Ascending aorta (tissue), 2 donors: ENCODE measurements around the gene ZMYM5. TPM values are rescaled to one million over a fixed set of nuclear protein-coding genes. Genes with fewer than 3 reads are reported as not detected.
"Not testable (repeated sequence)": the region's sequence is repeated elsewhere in the genome, so short reads cannot be mapped to it uniquely, and the experiment has no call there.

ENCODE experiments used
- DNase-seq, 2 donors: peaks; one replicate each; pipeline ENCODE4 v3.0.0-alpha.2; 2019; ENCODE audit warnings: low spot score in 2 of 2
- H3K27ac ChIP-seq, 2 donors: fragments of 200-600 bp; sonication (generic); one replicate each; pipeline ENCODE4 v1.5.1; 2016 to 2017; ENCODE audit warnings: mild to moderate bottlenecking in 1 of 2
- H3K27me3 ChIP-seq: fragments of 200-600 bp; sonication (generic); one replicate; pipeline ENCODE4 v1.5.1; 2017
- H3K36me3 ChIP-seq, 2 donors: fragments of 200-600 bp; sonication (generic); one replicate each; pipeline ENCODE4 v1.5.1; 2016
- H3K4me1 ChIP-seq, 2 donors: fragments of 200-600 bp; sonication (generic); one replicate each; pipeline ENCODE4 v1.5.1; 2016 to 2017; ENCODE audit warnings: mild to moderate bottlenecking in 1 of 2
- H3K4me3 ChIP-seq, 2 donors: fragments of 200-600 bp; sonication (generic); one replicate each; pipeline ENCODE4 v1.5.1; 2016 to 2017; ENCODE audit warnings: mild to moderate bottlenecking in 1 of 2
- H3K9me3 ChIP-seq, 2 donors: fragments of 200-600 bp; sonication (generic); one replicate each; pipeline ENCODE4 v1.5.1; 2016
- intact Hi-C: fragments of 100-400 bp; cut with DNase I; formaldehyde crosslinking; loops from one replicate; pipeline ENCODE4 v1.15.1; 2023
- total RNA-seq: library from RNA; depleted of rRNA; stranded (reverse); fragments of >200 nt; gene quantifications from one replicate; pipeline ENCODE4 v1.1.0, GENCODE V29; 2016
- TF ChIP-seq, protein P1 (sequence below), 3 experiments: fragments of 200-600 bp in 2 of 3; fragments of 450-650 bp in 1 of 3; sonication (generic) in 2 of 3; IDR thresholded peaks; one replicate each; pipeline ENCODE4 v1.5.1; 2016 to 2019; ENCODE audit warnings: antibody characterized with exemption in 3 of 3, mild to moderate bottlenecking in 1 of 3, moderate library complexity in 1 of 3

The ZMYM5 gene
- total RNA-seq, 1 donor from 2014 or later, result 14.2 TPM

DNA sequence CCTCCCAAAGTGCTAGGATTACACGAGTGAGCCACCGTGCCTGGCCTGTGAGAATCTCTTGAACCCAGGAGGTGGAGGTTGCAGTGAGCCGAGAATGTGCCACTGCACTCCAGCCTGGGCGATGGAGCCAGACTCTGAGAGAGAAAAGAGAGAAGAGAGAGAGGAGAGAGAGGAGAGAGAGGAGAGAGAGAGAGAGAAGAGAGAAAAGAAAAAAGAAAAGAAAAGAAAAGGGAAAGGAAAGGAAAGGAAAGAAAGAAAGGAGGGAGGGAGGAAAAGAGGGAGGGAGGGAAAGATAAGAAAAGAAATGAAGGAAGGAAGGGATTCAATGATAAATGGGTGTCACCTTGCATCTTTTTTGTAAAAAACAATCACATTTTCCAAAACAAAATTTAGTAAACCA lies 57.7 kb downstream of the ZMYM5 start:
- intact Hi-C loops, result no loop called here
- DNase-seq, result no peak

DNA sequence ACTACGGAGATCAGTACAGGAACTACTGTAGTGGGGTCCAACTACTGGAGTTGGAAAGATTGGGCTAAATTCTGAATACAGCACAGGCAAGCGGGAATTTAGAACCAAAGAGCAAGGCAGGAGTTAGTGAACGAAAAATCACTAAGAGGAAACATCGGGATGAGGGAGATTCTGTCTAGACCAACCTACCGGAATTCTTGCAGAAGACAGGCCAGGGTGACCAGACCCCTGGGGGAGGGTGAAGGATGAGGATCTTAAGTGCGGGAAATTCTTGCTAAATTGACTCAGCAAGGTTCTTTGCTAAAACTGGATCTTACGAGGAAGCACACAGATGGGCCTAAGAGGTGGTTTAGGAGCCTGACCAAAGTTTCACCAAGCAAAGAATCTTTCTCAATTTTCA lies 67.5 kb downstream of the ZMYM5 start:
- Histone ChIP-seq H3K9me3 (no peaks in the 10 kb centered on the region), H3K27ac (no peak overlapping the region), H3K36me3 (no peaks in the 10 kb centered on the region), H3K27me3 (no peaks in the 10 kb centered on the region), H3K4me1 (no peaks in the 10 kb centered on the region), H3K4me3 (no peak overlapping the region)
- TF ChIP-seq, protein P1, sequence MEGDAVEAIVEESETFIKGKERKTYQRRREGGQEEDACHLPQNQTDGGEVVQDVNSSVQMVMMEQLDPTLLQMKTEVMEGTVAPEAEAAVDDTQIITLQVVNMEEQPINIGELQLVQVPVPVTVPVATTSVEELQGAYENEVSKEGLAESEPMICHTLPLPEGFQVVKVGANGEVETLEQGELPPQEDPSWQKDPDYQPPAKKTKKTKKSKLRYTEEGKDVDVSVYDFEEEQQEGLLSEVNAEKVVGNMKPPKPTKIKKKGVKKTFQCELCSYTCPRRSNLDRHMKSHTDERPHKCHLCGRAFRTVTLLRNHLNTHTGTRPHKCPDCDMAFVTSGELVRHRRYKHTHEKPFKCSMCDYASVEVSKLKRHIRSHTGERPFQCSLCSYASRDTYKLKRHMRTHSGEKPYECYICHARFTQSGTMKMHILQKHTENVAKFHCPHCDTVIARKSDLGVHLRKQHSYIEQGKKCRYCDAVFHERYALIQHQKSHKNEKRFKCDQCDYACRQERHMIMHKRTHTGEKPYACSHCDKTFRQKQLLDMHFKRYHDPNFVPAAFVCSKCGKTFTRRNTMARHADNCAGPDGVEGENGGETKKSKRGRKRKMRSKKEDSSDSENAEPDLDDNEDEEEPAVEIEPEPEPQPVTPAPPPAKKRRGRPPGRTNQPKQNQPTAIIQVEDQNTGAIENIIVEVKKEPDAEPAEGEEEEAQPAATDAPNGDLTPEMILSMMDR (IDR thresholded peaks at IDR 0.05), result no peak
- intact Hi-C loops, result no loop called here
- no peak for DNase-seq

More for the DNA sequence above, 57.7 kb downstream of the ZMYM5 start:
- Histone ChIP-seq H3K27me3 (no peaks in the 10 kb centered on the region), H3K9me3 (no peaks in the 10 kb centered on the region), H3K4me1 (no peaks in the 10 kb centered on the region), H3K4me3 (no peak overlapping the region), H3K27ac (no peak overlapping the region), H3K36me3 (no peaks in the 10 kb centered on the region)
- TF ChIP-seq, protein P1 (IDR thresholded peaks at IDR 0.05), result no peak

DNA sequence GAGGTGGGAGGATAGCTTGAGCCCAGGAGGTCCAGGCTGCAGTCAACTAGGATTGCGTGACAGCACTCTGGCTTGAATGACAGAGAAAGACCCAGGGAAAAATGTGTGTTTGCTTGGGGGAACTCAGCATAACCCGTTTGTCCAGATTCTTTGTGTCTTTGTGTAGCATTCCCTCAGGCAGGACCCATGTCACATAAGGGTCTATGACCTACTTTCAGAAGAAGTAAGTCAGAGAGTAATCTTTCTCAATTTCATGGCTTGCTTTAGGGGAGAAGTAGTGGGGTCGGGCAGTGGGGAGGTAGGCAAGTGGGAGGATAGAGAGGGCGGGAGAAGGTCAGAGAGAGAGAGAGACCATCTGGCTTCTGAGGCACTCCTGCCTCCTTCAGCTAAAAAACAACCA lies 68.8 kb downstream of the ZMYM5 start:
- no peak for DNase-seq
- intact Hi-C loops, result no loop called here
- no peaks in the 10 kb centered on the region for H3K27me3 ChIP-seq
- no peak overlapping the region for H3K27ac ChIP-seq
- no peaks in the 10 kb centered on the region for H3K4me1 ChIP-seq
- no peaks in the 10 kb centered on the region for H3K9me3 ChIP-seq
- H3K36me3 ChIP-seq, result no peaks in the 10 kb centered on the region
- TF ChIP-seq, protein P1 (IDR thresholded peaks at IDR 0.05), result no peak
- H3K4me3 ChIP-seq, result no peak overlapping the region

DNA sequence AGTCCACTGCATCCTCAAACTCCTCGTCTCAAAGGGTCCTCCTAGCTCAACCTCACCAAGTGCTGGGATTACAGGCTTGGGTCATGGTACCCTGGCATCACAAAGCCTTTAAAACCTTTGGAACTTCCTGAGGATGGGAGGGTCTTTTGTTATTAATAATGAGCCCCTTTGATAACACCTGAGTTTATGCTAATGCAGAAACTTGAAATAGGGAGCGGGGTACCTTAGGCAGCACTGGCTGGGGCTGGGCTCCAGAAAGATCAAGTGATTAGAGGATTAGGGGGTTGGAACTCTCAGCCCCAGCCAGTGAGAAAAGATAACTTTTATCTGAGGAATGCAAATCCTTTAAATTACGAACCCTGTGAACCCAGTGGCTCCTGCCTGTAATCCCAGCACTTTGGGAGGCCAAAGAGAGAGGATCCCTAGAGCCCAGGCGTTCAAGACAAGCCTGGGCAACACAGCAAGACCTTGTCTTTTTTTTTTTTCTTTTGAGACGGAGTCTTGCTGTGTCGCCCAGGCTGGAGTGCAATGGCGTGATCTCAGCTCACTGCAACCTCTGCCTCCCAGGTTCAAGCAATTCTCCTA lies 71.4 kb downstream of the ZMYM5 start:
- intact Hi-C loops, result no loop called here
- DNase-seq, result no peak
- H3K36me3 ChIP-seq, result no peaks in the 10 kb centered on the region
- H3K27ac ChIP-seq, result no peak overlapping the region
- no peaks in the 10 kb centered on the region for H3K27me3 ChIP-seq
- H3K9me3 ChIP-seq, result no peaks in the 10 kb centered on the region
- no peaks in the 10 kb centered on the region for H3K4me1 ChIP-seq
- no peak overlapping the region for H3K4me3 ChIP-seq
- TF ChIP-seq, protein P1 (IDR thresholded peaks at IDR 0.05), result no peak

DNA sequence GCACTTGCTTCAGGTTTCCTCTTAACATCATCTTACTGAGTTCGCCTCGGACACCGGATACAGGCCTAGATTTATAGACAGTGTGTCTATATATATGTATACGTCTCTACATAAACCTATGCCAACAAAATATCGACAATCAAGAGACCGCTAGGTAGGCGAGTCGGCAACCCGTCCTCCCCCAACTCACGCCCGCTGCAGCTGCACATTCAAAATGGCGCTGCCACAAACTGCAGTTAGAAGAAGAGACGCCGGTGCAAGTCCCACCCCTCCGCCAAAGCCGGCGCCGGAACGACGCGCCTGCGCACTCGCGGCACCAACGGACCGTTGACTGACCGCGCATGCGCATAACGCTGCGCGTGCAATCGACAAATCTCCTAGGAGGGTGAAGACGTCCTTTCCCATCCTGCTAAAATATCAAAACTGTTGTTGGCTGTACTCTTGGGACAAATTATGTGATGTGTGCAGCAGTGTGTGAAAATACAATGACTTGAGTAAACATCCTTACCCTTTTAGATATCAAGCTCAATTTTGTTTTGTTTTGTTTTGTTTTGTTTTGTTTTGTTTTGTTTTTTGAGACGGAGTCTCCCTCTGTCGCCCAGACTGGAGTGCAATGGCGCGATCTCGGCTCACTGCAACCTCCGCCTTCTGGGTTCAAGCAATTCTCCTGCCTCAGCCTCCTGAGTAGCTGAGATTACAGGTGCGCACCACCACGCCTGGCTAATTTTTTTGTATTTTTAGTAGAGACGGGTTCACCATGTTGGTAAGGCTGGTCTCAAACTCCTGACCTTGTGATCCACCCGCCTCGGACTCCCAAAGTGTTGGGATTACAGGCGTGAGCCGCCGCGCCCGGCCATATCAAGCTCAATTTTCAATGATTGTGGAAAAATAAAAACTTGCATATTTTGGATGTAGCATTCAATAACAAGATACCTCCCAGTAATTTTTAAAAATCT lies 80.4 kb downstream of the ZMYM5 start, which contains the start of gene PSPC1:
Gene PSPC1 (minus strand): TSS at position 219 of the 956 bp plus-strand sequence. CDS start 188 bp downstream, at position 31.
- peak within 1 kb of the TSS; percentile 77 to 83 for H3K4me3 ChIP-seq
- H3K27ac ChIP-seq, result peak within 1 kb of the TSS; percentile 89 to 95
- peak; percentile 77 to 97 for DNase-seq
- H3K9me3 ChIP-seq, H3K27me3 ChIP-seq, H3K4me1 ChIP-seq, H3K36me3 ChIP-seq: not testable (repeated sequence)
- intact Hi-C loops, result loop anchor here (1.0 to 5.0 kb wide), 4 partner anchors 64 to 176 kb away; partner anchors contain the start of genes MPHOSPH8, ZMYM2 and ZMYM5
